PC-9 (cell line): ENCODE measurements around the gene ARSJ.

ENCODE experiments used
- CTCF ChIP-seq: fragments of 200-600 bp; sonication (generic); conservative IDR thresholded peaks from 2 replicates; pipeline ENCODE4 v1.6.1; 2017; ENCODE audit warnings: mixed run types, antibody characterized with exemption, mild to moderate bottlenecking, moderate library complexity
- EZH2 ChIP-seq: fragments of 200-600 bp; sonication (generic); IDR thresholded peaks from 2 replicates; pipeline ENCODE4 v1.8.0; 2017; ENCODE audit warnings: antibody characterized with exemption, low read depth

GRCh38 chr4:113981591-113981990 lies 2.1 kb upstream of the ARSJ start:
- no peak for TF ChIP-seq CTCF
- no peak for TF ChIP-seq EZH2
